Measurements from ENCODE around the gene PLG.

DNA sequence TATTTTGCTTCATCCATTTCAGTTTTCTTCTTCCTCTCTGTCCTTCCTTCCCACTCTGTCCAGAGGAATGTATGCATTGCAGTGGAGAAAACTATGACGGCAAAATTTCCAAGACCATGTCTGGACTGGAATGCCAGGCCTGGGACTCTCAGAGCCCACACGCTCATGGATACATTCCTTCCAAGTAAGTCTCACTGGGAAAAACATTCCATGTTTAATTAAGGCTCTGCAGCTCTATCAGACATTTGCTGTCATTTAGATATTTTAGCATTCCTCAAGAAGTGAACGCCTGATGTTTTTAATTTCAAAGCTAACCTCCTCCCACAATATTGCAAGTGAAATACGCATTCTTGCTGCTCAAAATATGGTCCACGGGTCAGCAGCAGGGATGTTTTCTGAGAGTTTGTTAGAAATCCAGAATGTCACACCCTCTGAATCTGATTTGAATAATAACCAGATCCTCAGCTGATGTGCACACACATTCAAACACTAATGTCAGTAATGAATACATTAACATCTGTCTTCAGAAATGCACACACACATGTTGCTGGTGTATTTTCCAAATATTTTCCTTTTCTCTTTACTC, 12.8 kb downstream of the PLG start:
- TF ChIP-seq CTCF (IDR thresholded peaks at IDR 0.05) (no peak), POLR2A (IDR thresholded peaks at IDR 0.05) (no peak), POLR2AphosphoS5 (IDR thresholded peaks at IDR 0.05) (no peak)
